K562 (cell line): ENCODE data around the gene MYO1D. TPM values are rescaled to one million over a fixed set of nuclear protein-coding genes. Genes with fewer than 3 reads are reported as not detected.

Source experiments
- EHMT2 ChIP-seq: fragments of 450-650 bp; IDR thresholded peaks from 2 replicates; pipeline ENCODE4 v1.6.1; 2018; ENCODE audit warnings: antibody characterized with exemption
- JUND ChIP-seq, 2 experiments: IDR thresholded peaks; 2 replicates in 1 of 2; 3 replicates in 1 of 2; pipeline ENCODE4 v1.6.1; 2011; ENCODE audit warnings: borderline replicate concordance in 2 of 2, low read depth in 2 of 2, low read length in 2 of 2, improper control_type of control experiment in 1 of 2, missing biosample characterization in 1 of 2, missing genetic modification characterization in 1 of 2, missing genetic modification reagents in 1 of 2
- KDM1A ChIP-seq, 2 experiments: fragments of 450-650 bp; IDR thresholded peaks; 2 replicates each; pipeline ENCODE4 v1.6.1; 2016; ENCODE audit warnings: mild to moderate bottlenecking in 2 of 2
- MAFG ChIP-seq: fragments of 450-650 bp; conservative IDR thresholded peaks from 2 replicates; pipeline ENCODE4 v1.6.1; 2016; ENCODE audit warnings: missing genetic modification characterization, missing compliant biosample characterization
- MEF2D ChIP-seq: conservative IDR thresholded peaks from 2 replicates; pipeline ENCODE4 v1.6.1; 2016; ENCODE audit warnings: low read depth, missing genetic modification characterization, missing compliant biosample characterization
- MTF1 ChIP-seq: fragments of 250-450 bp; sonication (Bioruptor Pico); IDR thresholded peaks from 2 replicates; pipeline ENCODE4 v1.9.0; 2021; ENCODE audit warnings: moderate library complexity, mild to moderate bottlenecking, inconsistent platforms, borderline replicate concordance
- NFE2L1 ChIP-seq: fragments of 450-650 bp; IDR thresholded peaks from 2 replicates; pipeline ENCODE4 v1.6.1; 2016; ENCODE audit warnings: missing genetic modification characterization, low read depth, mild to moderate bottlenecking, missing compliant biosample characterization, moderate library complexity, borderline replicate concordance
- POLR2A ChIP-seq: fragments of 450-650 bp; conservative IDR thresholded peaks from 2 replicates; pipeline ENCODE4 v1.6.1; 2016
- RFX7 ChIP-seq: fragments of 250-450 bp; sonication (Bioruptor Pico); IDR thresholded peaks from 2 replicates; pipeline ENCODE4 v1.5.1; 2021; ENCODE audit warnings: mild to moderate bottlenecking
- SMARCA4 ChIP-seq: fragments of 450-650 bp; IDR thresholded peaks from 2 replicates; pipeline ENCODE4 v1.6.1; 2016
- TAF15 ChIP-seq: fragments of 200-400 bp; formaldehyde crosslinking; IDR thresholded peaks from 2 replicates; pipeline ENCODE4 v1.6.1; 2017; ENCODE audit warnings: mild to moderate bottlenecking, low read depth, low read length, moderate library complexity
- TBP ChIP-seq: optimal IDR thresholded peaks from 2 replicates; pipeline ENCODE3; 2011; ENCODE audit warnings: low read depth, low read length, improper control_type of control experiment
- TSC22D4 ChIP-seq: fragments of 450-650 bp; IDR thresholded peaks from 2 replicates; pipeline ENCODE4 v1.6.1; 2016; ENCODE audit warnings: missing genetic modification characterization, missing biosample characterization, control low read depth
- YY1 ChIP-seq, 3 experiments: IDR thresholded peaks; 2 replicates each; pipeline ENCODE4 v1.6.1; 2011; ENCODE audit warnings: low read length in 2 of 3, mild to moderate bottlenecking in 2 of 3, moderate library complexity in 2 of 3, borderline replicate concordance in 1 of 3, control low read depth in 1 of 3, low read depth in 1 of 3; ENCODE audit not compliant: insufficient read depth in 3 of 3, insufficient replicate concordance in 2 of 3, control insufficient read depth in 1 of 3, insufficient read length in 1 of 3; ENCODE audit errors: extremely low read depth in 1 of 3
- ZNF431 ChIP-seq: sonication (generic); formaldehyde crosslinking; IDR thresholded peaks from 2 replicates; pipeline ENCODE4 v1.8.0; 2022; ENCODE audit warnings: mild to moderate bottlenecking, missing genetic modification reagents
- polyA plus RNA-seq, 8 experiments: library from polyadenylated mRNA; depleted of rRNA in 4 of 8; stranded (reverse) in 5 of 8; unstranded in 3 of 8; fragments of >200 nt; fragmentation: Nextera tagmentation in 2 of 8; fragmentation: Illumina TruSeq in 1 of 8; extraction: Ambion mirVana in 2 of 8; extraction: Trizol in 1 of 8; gene quantifications; 2 replicates each; pipeline versions ENCODE4 v1.2.1 to v1.2.3, GENCODE V29; 2011 to 2014; ENCODE audit warnings: inconsistent platforms in 1 of 8, missing spikeins in 1 of 8
- total RNA-seq, 7 experiments: library from RNA; depleted of rRNA in 6 of 7; stranded (reverse); fragments of >200 nt in 6 of 7; fragmentation: Illumina TruSeq in 2 of 7; extraction: Trizol in 2 of 7; gene quantifications; 2 replicates each; pipeline versions ENCODE4 v1.2.1 to v1.2.3, GENCODE V29; 2011 to 2021; ENCODE audit warnings: low replicate concordance in 1 of 7
- TF ChIP-seq, protein P1 (sequence below), 2 experiments: fragments of 450-650 bp in 1 of 2; sonication (generic) in 1 of 2; formaldehyde crosslinking in 1 of 2; IDR thresholded peaks in 1 of 2; conservative IDR thresholded peaks in 1 of 2; 2 replicates each; pipeline versions ENCODE4 v1.6.1 to v1.8.1; 2016 to 2023; ENCODE audit warnings: mild to moderate bottlenecking in 2 of 2, moderate library complexity in 2 of 2, inconsistent platforms in 1 of 2, missing genetic modification reagents in 1 of 2
- TF ChIP-seq, protein P2 (sequence below): sonication (generic); formaldehyde crosslinking; IDR thresholded peaks from 2 replicates; pipeline ENCODE4 v1.8.0; 2022; ENCODE audit warnings: mild to moderate bottlenecking, missing genetic modification reagents
- TF ChIP-seq, protein P3 (sequence below), 3 experiments: IDR thresholded peaks in 2 of 3; conservative IDR thresholded peaks in 1 of 3; 2 replicates each; pipeline ENCODE4 v1.5.1; 2011 to 2012; ENCODE audit warnings: low read length in 3 of 3, mild to moderate bottlenecking in 3 of 3, control low read depth in 2 of 3, improper control_type of control experiment in 1 of 3, inconsistent platforms in 1 of 3, low read depth in 1 of 3, mixed read lengths in 1 of 3, moderate library complexity in 1 of 3; ENCODE audit not compliant: insufficient read depth in 2 of 3
- TF ChIP-seq, protein P4 (sequence below): fragments of 450-650 bp; formaldehyde crosslinking; IDR thresholded peaks from 2 replicates; pipeline ENCODE4 v1.4.0; 2020; ENCODE audit warnings: mild to moderate bottlenecking
- TF ChIP-seq, protein P5 (sequence below): fragments of 450-650 bp; formaldehyde crosslinking; conservative IDR thresholded peaks from 2 replicates; pipeline ENCODE4 v1.4.0; 2022; ENCODE audit warnings: mild to moderate bottlenecking, missing genetic modification characterization

Gene MYO1D
- total and polyA plus RNA-seq, 9 of the 15 experiments (the other 6 are each of a cell fraction or from before 2014, with no cell fraction given) = 2.1 to 71.2 (median 45.4) TPM

DNA sequence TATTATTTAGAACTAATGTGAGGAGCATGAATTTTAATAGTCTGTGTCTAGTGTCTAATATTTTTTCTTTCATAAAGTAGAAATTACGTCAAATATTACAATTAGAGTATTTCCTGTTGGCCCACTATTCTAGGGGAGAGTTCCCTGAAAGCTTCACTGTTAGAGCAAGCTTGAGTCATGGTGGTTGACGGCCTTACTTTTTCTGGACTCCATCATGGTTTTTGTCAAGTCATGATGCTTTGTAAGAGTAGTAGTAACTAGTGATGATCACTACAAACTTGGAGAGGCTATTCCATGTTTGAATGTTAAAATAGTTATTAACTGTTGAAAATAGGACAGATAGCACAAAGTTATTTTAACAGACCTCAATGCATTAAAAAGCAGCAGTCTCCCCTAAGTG is 431.0 kb downstream of the MYO1D start (continued):
- TF ChIP-seq TAF15 (no peak), JUND (IDR thresholded peaks at IDR 0.05; ENCODE audit: borderline replicate concordance, low read depth, low read length) (peak; percentile 31; the same call in 1 of the 2 replicates), JUND (tag; IDR thresholded peaks at IDR 0.05; ENCODE audit: borderline replicate concordance, low read depth, low read length) (no peak), RFX7 (no peak), SMARCA4 (0 out of 2 replicates have a peak, but pooled peaks have one; percentile 24), EHMT2 (peak; percentile 42; the same call in 1 of the 2 replicates), MTF1 (CRISPR knock-in tag) (no peak), ZNF431 (CRISPR knock-in tag) (no peak), POLR2A (no peak), TSC22D4 (no peak), KDM1A (IDR thresholded peaks at IDR 0.05) (0 out of 4 replicates have a peak, but pooled peaks of 1 of the 2 experiments have one; percentile 13), MEF2D (tag) (no peak), MAFG (tag) (peak; percentile 96), TBP (peak; percentile 15), NFE2L1 (tag) (peak; percentile 85), YY1 (IDR thresholded peaks at IDR 0.05; ENCODE audit: borderline replicate concordance in 1 of 3, control insufficient read depth in 1 of 3, extremely low read depth in 1 of 3, insufficient read depth in 3 of 3, insufficient read length in 1 of 3, insufficient replicate concordance in 2 of 3, low read depth in 1 of 3, low read length in 2 of 3) (peak in 1 of 3 experiments; percentile 48)
- TF ChIP-seq, protein P1, sequence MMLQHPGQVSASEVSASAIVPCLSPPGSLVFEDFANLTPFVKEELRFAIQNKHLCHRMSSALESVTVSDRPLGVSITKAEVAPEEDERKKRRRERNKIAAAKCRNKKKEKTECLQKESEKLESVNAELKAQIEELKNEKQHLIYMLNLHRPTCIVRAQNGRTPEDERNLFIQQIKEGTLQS (IDR thresholded peaks at IDR 0.05) = 0 out of 2 replicates have a peak, but pooled peaks have one; percentile 16
- TF ChIP-seq, protein P1 (CRISPR knock-in tag; conservative IDR thresholded peaks at IDR 0.05) = no peak
- TF ChIP-seq, protein P2, sequence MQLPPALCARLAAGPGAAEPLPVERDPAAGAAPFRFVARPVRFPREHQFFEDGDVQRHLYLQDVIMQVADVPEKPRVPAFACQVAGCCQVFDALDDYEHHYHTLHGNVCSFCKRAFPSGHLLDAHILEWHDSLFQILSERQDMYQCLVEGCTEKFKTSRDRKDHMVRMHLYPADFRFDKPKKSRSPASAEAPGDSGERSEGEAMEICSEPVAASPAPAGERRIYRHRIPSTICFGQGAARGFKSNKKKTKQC (CRISPR knock-in tag) = no peak
- TF ChIP-seq, protein P3, sequence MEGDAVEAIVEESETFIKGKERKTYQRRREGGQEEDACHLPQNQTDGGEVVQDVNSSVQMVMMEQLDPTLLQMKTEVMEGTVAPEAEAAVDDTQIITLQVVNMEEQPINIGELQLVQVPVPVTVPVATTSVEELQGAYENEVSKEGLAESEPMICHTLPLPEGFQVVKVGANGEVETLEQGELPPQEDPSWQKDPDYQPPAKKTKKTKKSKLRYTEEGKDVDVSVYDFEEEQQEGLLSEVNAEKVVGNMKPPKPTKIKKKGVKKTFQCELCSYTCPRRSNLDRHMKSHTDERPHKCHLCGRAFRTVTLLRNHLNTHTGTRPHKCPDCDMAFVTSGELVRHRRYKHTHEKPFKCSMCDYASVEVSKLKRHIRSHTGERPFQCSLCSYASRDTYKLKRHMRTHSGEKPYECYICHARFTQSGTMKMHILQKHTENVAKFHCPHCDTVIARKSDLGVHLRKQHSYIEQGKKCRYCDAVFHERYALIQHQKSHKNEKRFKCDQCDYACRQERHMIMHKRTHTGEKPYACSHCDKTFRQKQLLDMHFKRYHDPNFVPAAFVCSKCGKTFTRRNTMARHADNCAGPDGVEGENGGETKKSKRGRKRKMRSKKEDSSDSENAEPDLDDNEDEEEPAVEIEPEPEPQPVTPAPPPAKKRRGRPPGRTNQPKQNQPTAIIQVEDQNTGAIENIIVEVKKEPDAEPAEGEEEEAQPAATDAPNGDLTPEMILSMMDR (IDR thresholded peaks at IDR 0.05 in 2 of 3, conservative IDR thresholded peaks at IDR 0.05 in 1 of 3; ENCODE audit: insufficient read depth in 2 of 3, low read depth in 1 of 3, low read length in 3 of 3) = no peak
- TF ChIP-seq, protein P4, sequence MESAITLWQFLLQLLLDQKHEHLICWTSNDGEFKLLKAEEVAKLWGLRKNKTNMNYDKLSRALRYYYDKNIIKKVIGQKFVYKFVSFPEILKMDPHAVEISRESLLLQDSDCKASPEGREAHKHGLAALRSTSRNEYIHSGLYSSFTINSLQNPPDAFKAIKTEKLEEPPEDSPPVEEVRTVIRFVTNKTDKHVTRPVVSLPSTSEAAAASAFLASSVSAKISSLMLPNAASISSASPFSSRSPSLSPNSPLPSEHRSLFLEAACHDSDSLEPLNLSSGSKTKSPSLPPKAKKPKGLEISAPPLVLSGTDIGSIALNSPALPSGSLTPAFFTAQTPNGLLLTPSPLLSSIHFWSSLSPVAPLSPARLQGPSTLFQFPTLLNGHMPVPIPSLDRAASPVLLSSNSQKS (CRISPR knock-in tag) = no peak
- TF ChIP-seq, protein P5, sequence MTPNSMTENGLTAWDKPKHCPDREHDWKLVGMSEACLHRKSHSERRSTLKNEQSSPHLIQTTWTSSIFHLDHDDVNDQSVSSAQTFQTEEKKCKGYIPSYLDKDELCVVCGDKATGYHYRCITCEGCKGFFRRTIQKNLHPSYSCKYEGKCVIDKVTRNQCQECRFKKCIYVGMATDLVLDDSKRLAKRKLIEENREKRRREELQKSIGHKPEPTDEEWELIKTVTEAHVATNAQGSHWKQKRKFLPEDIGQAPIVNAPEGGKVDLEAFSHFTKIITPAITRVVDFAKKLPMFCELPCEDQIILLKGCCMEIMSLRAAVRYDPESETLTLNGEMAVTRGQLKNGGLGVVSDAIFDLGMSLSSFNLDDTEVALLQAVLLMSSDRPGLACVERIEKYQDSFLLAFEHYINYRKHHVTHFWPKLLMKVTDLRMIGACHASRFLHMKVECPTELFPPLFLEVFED (CRISPR knock-in tag) = no peak
